Activated T-cell treated with anti-CD3 and anti-CD28 coated beads, Interleukin-2, amount 50 U/mL, for 4 hours (primary cell): ENCODE data around the gene CRISPLD2. TPM values are rescaled to one million over a fixed set of nuclear protein-coding genes. Genes with fewer than 3 reads are reported as not detected.
"Not testable (repeated sequence)": the region's sequence is repeated elsewhere in the genome, so short reads cannot be mapped to it uniquely, and the experiment has no call there.

ENCODE experiments used
- ATAC-seq, 2 donors: fragments of 200-7000 bp; cut with Tn5 transposase; one replicate each; pipeline ENCODE4 v1.10.0; 2021
- DNase-seq: peaks from one replicate; pipeline ENCODE4 v3.0.0-alpha.2; 2020
- H3K27me3 Mint-ChIP-seq: one replicate; pipeline ENCODE4 v1.8.0; 2021; ENCODE audit warnings: low read depth, mixed read lengths
- H3K36me3 Mint-ChIP-seq: one replicate; pipeline ENCODE4 v1.8.0; 2022; ENCODE audit warnings: mixed read lengths; ENCODE audit not compliant: insufficient read depth
- H3K4me1 Mint-ChIP-seq: one replicate; pipeline ENCODE4 v1.8.0; 2021; ENCODE audit warnings: low read depth, mixed read lengths
- H3K4me3 Mint-ChIP-seq: one replicate; pipeline ENCODE4 v1.8.0; 2021; ENCODE audit warnings: mild to moderate bottlenecking, moderate library complexity, mixed read lengths
- H3K9me3 Mint-ChIP-seq: one replicate; pipeline ENCODE4 v1.8.0; 2021; ENCODE audit warnings: mixed read lengths
- total RNA-seq, 3 donors: library from RNA; stranded (reverse); gene quantifications; one replicate each; pipeline ENCODE4 v1.2.1, GENCODE V29; 2021

Gene CRISPLD2
- total RNA-seq, 3 donors from 2014 or later = 0.11 to 0.57 (median 0.46) TPM

DNA sequence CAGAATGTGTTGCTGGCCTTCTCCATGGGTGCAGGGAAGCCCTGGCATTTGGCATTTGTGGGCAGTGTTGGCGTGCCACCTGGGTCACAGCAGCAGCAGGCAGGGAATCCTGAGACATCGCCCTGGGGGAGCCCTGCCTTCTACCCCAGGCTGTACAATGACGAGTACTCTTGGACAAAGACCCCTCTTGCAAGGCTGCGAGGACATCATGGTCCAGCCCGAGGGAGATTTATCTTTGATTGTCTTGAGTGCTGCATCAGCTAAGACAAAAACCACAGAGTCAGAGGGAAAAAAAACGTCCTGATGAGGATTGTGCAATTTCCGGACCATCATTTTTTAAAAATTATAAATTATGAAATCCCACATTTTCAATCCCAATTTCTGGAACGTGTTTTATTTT, 3.7 kb downstream of the CRISPLD2 start:
- Mint-ChIP-seq H3K4me1 (peaks cover 13% of the 10 kb centered on the region), H3K9me3 (no peaks in the 10 kb centered on the region), H3K27me3 (peaks cover 17% of the 10 kb centered on the region), H3K4me3 (no peak overlapping the region), H3K36me3 (no peaks in the 10 kb centered on the region)
- ATAC-seq (no peak), DNase-seq (no peak)

DNA sequence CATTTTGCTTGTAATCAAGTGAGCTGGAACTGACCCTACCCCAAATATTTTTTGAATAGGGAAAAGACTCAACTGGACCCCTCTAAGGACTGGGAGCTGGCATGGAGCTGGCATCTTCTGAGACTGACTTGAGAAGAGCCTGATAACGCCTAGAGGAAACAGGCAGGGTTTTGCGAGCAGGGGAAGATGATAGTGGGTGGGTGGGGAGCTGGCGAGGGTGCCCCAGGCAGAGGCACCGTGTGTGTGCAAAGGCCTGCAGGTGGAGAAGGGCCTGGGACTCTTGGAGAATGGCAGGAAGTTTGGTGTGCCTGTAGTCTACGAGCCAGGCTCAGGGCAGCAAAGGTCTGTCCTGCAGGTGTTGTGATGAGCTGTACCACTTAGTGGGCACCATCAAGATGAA, 4.1 kb downstream of the CRISPLD2 start:
- H3K36me3 Mint-ChIP-seq = no peaks in the 10 kb centered on the region
- no peak overlapping the region for H3K4me3 Mint-ChIP-seq
- ATAC-seq = no peak
- DNase-seq = no peak
- peaks cover 13% of the 10 kb centered on the region for H3K4me1 Mint-ChIP-seq
- peaks cover 17% of the 10 kb centered on the region for H3K27me3 Mint-ChIP-seq
- no peaks in the 10 kb centered on the region for H3K9me3 Mint-ChIP-seq

DNA sequence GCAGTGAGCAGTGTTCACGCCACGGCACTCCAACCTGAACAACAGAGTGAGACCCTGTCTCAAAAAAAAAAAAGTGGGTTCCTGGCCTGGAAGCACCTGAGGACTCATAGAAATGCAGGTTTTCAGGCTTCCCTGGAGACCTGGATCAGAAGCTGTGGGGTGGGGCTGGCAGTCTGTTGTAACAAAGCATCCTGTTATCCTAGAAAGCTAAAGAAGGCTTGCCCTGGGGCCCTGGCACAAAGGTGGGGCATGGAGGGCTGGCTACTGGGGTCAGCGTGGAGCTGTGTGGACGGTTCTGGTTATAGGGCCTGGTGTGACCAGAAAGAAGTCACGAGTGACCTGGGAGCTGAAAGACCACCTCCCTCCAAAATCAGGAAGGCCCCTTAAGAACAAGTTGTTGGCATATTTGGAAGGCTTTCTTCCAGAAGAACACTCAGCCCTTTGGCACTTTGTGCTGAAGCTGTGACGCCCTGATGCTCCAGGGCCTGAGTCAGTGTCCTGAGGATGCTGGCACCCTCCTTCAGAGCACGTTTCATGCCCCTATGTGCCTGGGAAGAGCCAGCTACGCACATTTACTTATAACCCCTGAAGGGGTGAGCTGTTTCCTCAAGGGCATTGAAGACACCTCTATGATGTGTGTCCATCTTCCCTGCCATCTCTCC, 6.2 kb downstream of the CRISPLD2 start:
- no peak overlapping the region for H3K4me3 Mint-ChIP-seq
- ATAC-seq (no peak), DNase-seq (no peak)
- peaks cover 11% of the 10 kb centered on the region for H3K27me3 Mint-ChIP-seq
- H3K36me3 Mint-ChIP-seq = no peaks in the 10 kb centered on the region
- peaks cover 4% of the 10 kb centered on the region for H3K4me1 Mint-ChIP-seq
- H3K9me3 Mint-ChIP-seq = no peaks in the 10 kb centered on the region

DNA sequence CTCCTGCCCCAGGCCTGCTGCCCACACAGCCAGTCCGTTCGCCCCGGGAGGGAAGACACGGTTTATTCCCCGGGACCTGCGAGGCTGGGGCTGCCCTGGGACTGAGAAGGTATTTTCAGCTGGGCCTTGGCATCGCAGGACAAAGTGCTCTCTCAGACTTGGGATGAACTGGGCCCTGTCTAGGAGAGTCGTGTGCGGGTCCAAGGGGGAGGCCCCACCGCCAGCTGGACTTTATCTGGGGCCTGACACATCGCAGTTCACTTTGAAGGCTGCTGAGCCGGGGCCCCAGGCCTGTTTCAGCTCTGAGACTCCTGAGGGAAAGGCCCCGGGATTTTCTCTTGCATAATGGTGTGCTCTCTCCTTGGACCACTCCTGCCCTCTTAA, 6.8 kb downstream of the CRISPLD2 start:
- Mint-ChIP-seq H3K36me3 (no peaks in the 10 kb centered on the region), H3K9me3 (no peaks in the 10 kb centered on the region), H3K4me3 (no peak overlapping the region), H3K4me1 (no peaks in the 10 kb centered on the region), H3K27me3 (peaks cover 11% of the 10 kb centered on the region)
- ATAC-seq (no peak), DNase-seq (no peak)

DNA sequence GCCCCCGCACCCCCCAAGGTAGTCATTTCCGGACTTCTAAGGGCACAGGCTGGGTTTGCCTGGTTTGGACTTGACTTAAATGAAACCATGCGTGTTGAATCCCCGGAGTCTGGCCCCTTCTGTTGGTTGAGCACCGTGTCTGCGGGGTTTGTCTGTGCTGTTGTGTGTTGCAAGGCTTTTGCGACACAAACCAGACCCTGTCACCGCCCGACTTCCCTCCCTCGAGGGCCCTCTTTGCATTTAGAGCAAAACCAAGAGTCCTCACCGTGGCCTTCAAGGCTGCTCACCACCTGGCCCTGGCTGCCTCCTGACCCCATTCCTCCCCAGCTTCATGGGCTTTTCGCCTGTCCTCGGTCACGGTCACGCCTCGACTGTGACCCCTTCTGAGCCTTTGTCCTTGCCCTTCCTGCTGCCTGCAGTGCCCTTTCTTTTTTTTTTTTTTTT, 7.4 kb downstream of the CRISPLD2 start:
- H3K4me3 Mint-ChIP-seq = no peak overlapping the region
- no peaks in the 10 kb centered on the region for H3K9me3 Mint-ChIP-seq
- H3K36me3 Mint-ChIP-seq = no peaks in the 10 kb centered on the region
- DNase-seq (no peak), ATAC-seq (no peak)
- H3K27me3 Mint-ChIP-seq = peaks cover 9% of the 10 kb centered on the region
- no peaks in the 10 kb centered on the region for H3K4me1 Mint-ChIP-seq

DNA sequence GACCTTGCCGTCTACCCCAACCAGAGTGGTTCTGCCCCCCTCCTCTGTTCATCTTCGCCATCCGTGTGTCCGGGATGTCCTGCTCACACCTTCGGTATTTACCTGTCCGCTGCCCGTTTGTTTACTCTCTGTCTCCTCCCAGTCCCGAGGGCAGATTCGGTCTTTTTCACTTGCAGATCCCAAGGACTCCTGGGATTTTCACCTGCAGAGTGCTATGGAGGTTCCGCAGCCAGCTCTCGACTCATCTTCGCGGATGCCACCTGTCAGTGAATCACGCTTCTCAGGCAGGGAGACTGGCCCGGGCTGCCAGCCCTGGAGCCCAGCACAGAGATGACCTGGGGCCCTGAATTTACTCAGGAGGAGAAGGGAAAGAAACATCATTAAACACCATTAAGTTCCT, 8.1 kb downstream of the CRISPLD2 start:
- ATAC-seq (no peak), DNase-seq (no peak)
- Mint-ChIP-seq H3K4me1 (no peaks in the 10 kb centered on the region), H3K9me3 (no peaks in the 10 kb centered on the region), H3K4me3 (no peak overlapping the region), H3K36me3 (no peaks in the 10 kb centered on the region), H3K27me3 (peaks cover 9% of the 10 kb centered on the region)

DNA sequence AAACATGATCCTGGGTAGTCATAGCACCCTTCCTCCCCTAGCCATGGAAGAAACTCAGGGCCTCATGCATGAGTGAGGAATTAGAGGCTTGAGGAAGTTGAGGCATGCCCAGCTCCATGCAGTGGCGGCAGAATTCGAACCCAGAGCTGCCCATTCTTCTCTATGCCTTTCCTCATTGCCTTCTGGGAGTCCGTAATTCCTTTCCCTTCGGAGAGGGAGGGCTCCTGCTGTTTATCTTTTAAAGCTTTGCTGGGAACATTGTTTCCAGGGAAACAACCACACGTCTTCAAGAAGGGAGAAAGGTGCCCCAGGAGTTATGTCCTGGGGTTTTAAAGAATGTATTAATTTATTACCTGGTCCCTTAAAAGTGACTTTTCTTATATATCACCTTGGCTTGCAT, 8.5 kb downstream of the CRISPLD2 start:
- H3K4me1 Mint-ChIP-seq = no peaks in the 10 kb centered on the region
- DNase-seq (no peak), ATAC-seq (no peak)
- no peaks in the 10 kb centered on the region for H3K9me3 Mint-ChIP-seq
- peaks cover 8% of the 10 kb centered on the region for H3K27me3 Mint-ChIP-seq
- no peak overlapping the region for H3K4me3 Mint-ChIP-seq
- H3K36me3 Mint-ChIP-seq = no peaks in the 10 kb centered on the region

DNA sequence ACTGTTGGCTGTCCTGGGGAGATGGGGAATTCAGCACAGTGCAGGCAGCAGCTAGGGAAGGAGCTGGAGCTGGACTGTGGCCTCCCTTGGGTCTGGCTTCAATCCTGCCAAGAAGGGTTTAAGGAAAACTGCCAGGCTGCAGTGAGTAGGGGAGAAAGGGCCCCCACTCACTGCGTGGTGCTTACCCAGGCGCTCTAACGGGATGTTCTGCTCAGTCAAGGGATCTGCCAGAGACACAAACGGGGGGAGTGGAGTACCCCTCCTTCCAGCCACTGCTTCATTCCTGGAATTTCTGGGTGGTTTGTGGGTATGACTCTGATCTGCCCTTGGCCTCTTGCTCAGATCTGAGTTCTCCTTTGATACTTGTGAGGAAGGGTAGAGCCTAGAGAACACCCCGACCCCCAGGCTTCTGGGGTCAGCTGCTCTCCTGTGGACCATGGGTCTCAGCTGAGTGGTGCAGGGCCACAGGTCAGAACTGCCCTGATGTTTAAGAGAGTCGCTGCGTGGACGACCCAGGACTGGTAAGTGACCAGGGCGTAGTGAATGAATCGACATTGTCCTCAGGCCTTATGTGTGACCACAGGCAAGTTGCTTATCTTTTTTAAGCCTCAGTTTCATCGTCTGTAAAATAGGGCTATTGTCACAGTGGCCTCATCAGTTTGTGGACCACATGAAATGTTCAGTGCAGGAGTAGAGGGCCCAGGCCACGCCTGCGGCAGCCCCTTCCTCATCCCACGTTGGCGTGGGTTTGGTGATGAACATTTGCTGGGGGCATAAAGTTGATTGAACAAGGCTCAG, 9.6 kb downstream of the CRISPLD2 start:
- H3K4me3 Mint-ChIP-seq = no peak overlapping the region
- ATAC-seq (no peak), DNase-seq (no peak)
- no peaks in the 10 kb centered on the region for H3K36me3 Mint-ChIP-seq
- no peaks in the 10 kb centered on the region for H3K4me1 Mint-ChIP-seq
- peaks cover 8% of the 10 kb centered on the region for H3K27me3 Mint-ChIP-seq
- H3K9me3 Mint-ChIP-seq = no peaks in the 10 kb centered on the region

DNA sequence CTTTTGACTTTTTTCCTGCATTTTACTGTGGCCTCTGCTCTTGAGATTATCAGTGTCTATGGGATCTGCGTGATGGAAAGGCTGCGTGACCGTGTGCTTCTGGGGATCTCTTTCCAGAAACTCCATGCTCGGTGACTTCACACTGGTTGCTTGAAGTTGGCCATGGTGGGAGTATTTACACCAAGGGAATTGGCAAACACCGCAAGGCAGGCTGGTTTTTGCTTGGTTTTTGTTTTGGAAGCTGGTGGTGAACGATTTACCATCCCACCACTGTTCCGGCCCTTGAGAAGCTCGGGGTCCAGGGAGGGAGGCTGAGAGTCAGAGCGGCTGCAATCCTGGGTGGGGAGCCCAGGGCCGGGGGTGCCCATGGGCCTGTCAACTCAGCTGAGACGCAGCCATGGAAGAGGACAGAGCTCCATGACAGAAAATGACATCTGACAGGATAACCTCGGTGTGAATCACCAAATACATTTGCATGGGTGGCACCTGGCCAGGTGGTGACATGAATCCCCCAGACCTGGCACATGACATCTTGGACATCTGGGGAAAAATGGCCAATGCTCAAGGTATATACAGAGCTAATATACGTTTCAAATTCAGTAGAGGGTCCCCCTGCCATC, 11.1 kb downstream of the CRISPLD2 start:
- Mint-ChIP-seq H3K4me1 (no peaks in the 10 kb centered on the region), H3K36me3 (no peaks in the 10 kb centered on the region), H3K4me3 (no peak overlapping the region), H3K9me3 (no peaks in the 10 kb centered on the region), H3K27me3 (peaks cover 6% of the 10 kb centered on the region)
- ATAC-seq (no peak), DNase-seq (no peak)

DNA sequence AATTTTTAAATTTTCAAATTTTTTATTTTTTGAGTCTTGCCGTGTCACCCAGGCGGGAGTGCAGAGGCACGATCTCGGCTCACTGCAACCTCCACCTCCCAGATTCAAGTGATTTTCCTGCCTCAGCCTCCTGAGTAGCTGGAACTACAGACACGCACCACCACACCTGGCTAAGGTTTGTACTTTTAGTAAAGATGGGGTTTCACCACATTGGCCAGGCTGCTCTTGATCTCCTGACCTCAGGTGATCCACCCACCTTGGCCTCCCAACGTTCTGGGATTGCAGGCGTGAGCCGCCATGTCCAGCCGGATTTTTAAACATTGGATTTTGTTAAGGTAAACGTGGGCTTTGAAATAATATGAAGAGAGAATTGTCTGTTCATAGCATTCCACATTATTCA, 11.9 kb downstream of the CRISPLD2 start:
- H3K4me3 Mint-ChIP-seq, H3K9me3 Mint-ChIP-seq, H3K36me3 Mint-ChIP-seq, DNase-seq, ATAC-seq, H3K27me3 Mint-ChIP-seq, H3K4me1 Mint-ChIP-seq: not testable (repeated sequence)

DNA sequence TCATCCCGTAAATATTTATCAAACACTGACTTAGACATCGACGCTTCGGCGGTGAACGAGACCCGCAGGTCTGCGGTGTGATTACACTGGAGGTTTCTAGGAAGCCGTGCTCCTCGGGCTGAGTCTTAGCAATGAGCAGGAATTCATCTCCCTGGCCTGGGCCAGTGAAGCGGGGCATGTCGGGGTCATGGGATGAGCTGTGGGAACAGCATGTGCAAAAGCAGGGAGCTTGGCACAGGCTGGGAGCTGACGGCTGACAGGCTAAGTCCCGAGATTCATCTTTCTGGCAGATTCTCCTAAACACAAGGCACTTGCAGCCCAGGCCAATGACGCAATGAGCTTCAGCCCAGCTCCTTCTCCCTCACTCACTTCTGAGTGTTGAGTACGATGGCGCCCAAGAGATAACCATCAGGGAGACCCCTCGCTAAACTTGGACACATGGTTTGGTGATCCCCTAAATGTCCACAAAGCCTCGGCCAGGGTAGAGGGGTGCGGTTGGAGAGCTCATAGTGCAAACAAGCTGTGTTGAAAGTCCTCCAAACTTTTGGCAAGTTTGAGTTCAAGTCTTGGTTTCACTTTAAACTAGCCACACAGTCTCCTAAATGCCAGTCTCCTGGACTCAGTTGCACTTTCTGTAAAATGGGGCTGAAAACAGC, 12.8 kb downstream of the CRISPLD2 start:
- DNase-seq (no peak), ATAC-seq (no peak)
- no peak overlapping the region for H3K4me3 Mint-ChIP-seq
- peaks cover 6% of the 10 kb centered on the region for H3K27me3 Mint-ChIP-seq
- H3K4me1 Mint-ChIP-seq = no peaks in the 10 kb centered on the region
- H3K9me3 Mint-ChIP-seq = no peaks in the 10 kb centered on the region
- no peaks in the 10 kb centered on the region for H3K36me3 Mint-ChIP-seq

DNA sequence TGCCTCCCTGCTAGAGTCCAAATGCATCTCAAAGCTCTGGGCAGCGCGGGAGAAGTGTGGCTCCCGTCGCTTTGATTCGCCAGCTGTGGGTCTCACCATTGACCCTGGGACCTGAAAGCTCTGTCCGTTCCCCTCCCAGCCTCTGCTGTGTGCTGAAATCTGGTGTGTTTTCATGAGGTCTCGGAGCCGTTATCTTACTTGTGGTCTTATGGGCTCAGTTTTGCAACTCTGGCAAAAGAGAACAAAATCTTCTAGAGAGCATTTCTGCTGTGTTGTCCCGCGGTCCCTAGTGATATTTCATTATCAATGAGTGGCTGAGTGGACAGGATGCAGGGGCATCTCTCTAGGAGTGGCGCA, 13.3 kb downstream of the CRISPLD2 start:
- H3K9me3 Mint-ChIP-seq = no peaks in the 10 kb centered on the region
- no peak overlapping the region for H3K4me3 Mint-ChIP-seq
- H3K4me1 Mint-ChIP-seq = no peaks in the 10 kb centered on the region
- DNase-seq (no peak), ATAC-seq (no peak)
- H3K27me3 Mint-ChIP-seq = peaks cover 6% of the 10 kb centered on the region
- no peaks in the 10 kb centered on the region for H3K36me3 Mint-ChIP-seq

DNA sequence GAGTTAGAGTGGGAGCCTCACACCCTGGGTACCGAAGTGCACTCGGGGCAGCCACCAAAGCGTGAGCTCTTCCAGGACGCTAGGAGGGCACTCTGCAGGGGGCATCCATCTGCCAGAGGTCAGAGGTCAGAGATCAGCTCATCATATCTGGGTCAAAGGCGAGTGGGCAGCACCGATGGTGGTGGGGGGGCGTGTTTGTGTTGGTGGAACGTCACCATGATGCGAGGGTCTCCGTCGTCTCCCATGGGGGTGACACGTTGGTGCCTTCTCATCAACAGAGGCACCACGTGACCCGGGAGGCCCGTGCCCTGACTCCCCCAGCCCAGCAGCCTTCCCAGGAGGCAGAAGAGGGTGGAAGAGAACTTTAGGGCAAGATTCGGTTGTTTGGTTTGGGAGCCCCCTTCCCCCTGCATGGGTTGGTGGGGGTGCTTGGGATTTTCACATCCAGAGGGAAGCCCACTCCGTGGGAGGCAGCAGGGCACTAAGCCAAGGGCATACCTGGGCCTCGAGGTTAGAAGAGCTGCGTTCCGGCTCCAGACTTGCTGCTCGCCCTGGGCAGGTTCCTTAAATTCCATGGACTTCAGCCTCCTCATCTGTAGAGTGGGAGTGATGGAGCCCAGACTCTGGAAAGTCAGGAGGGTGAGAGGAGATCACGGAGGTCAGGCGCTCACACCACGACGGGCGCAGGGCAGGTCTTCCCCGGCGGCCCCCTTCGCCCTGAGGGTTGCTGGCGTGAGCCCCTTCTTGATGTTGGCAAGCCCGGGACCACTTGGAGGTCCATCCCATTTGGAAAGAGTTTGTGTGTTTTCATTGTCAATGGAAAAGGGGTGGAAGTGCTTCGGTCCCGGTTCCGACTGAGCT, 14.0 kb downstream of the CRISPLD2 start:
- ATAC-seq = no peak
- Mint-ChIP-seq H3K9me3 (no peaks in the 10 kb centered on the region), H3K36me3 (no peaks in the 10 kb centered on the region), H3K4me3 (no peak overlapping the region), H3K4me1 (no peaks in the 10 kb centered on the region), H3K27me3 (peaks cover 6% of the 10 kb centered on the region)
- DNase-seq = no peak

DNA sequence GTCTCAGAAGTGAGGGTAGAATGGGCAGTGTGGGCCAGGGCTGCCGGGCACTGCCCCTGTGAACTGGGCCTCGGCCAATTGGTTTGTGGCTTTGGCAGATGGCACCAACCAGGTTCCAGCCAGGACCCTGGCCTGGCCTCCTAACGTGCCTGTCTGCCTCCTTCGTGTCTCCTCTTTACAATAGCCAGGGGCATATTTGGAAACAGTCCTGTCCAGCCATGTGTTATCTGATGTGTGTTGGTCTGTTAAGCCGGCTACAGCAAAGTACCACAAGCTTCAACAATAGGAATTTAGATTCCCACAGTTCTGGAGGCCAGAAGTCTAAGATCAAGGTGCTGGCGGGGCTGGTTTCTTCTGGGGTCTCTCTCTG, 14.6 kb downstream of the CRISPLD2 start:
- Mint-ChIP-seq H3K36me3 (no peaks in the 10 kb centered on the region), H3K27me3 (peaks cover 8% of the 10 kb centered on the region), H3K4me1 (no peaks in the 10 kb centered on the region), H3K9me3 (no peaks in the 10 kb centered on the region), H3K4me3 (no peak overlapping the region)
- DNase-seq (no peak), ATAC-seq (no peak)
